HT-29 (cell line): ENCODE measurements around the gene LENG9. TPM values are rescaled to one million over a fixed set of nuclear protein-coding genes. Genes with fewer than 3 reads are reported as not detected.
"Not testable (repeated sequence)": the region's sequence is repeated elsewhere in the genome, so short reads cannot be mapped to it uniquely, and the experiment has no call there.

Experiments used
- DNase-seq: peaks from one replicate; pipeline ENCODE4 v3.0.0-alpha.2; 2015; ENCODE audit warnings: low spot score
- total RNA-seq: library from RNA; depleted of rRNA; stranded (reverse); fragments of >200 nt; shearing (Covaris generic); gene quantifications from 2 replicates; pipeline ENCODE4 v1.2.3, GENCODE V29; 2014; rRNA removed

The LENG9 gene
- 40.2 and 46.4 TPM in 2 replicates for total RNA-seq

- peak; percentile 100 for DNase-seq
These were observed at the start of gene LENG9 for GRCh38 chr19:54463531-54464043. LENG9 (minus strand) TSS chr19:54463778; CDS start chr19:54463526, 252 bp downstream.

GRCh38 chr19:54509200-54509940, 45.8 kb upstream of the LENG9 start:
- DNase-seq: not testable (repeated sequence)

GRCh38 chr19:54508487-54508886, 44.9 kb upstream of the LENG9 start:
- not testable (repeated sequence) for DNase-seq

GRCh38 chr19:54507824-54508223, 44.2 kb upstream of the LENG9 start:
- DNase-seq: no peak

GRCh38 chr19:54507038-54507717, 43.6 kb upstream of the LENG9 start:
- not testable (repeated sequence) for DNase-seq

- DNase-seq: no peak
These were observed 42.5 kb upstream of the LENG9 start for GRCh38 chr19:54506079-54506478.

- not testable (repeated sequence) for DNase-seq
These were observed 42.0 kb upstream of the LENG9 start for GRCh38 chr19:54505542-54505941.

GRCh38 chr19:54502518-54503048, 39.0 kb upstream of the LENG9 start, which contains the start of gene LAIR2:
LAIR2 (plus strand) TSS chr19:54502831; CDS start chr19:54502919, 88 bp downstream.
- no peak for DNase-seq

GRCh38 chr19:54498451-54498772, 34.8 kb upstream of the LENG9 start:
- not testable (repeated sequence) for DNase-seq

GRCh38 chr19:54497747-54498450, 34.3 kb upstream of the LENG9 start:
- not testable (repeated sequence) for DNase-seq

- DNase-seq: not testable (repeated sequence)
These were observed 31.7 kb upstream of the LENG9 start for GRCh38 chr19:54495284-54495683.

- no peak for DNase-seq
These were observed 30.5 kb upstream of the LENG9 start for GRCh38 chr19:54493967-54494585.

- DNase-seq: not testable (repeated sequence)
These were observed 29.5 kb upstream of the LENG9 start for GRCh38 chr19:54493056-54493455.

GRCh38 chr19:54492568-54492967, 29.0 kb upstream of the LENG9 start:
- no peak for DNase-seq

- no peak for DNase-seq
These were observed 26.2 kb upstream of the LENG9 start for GRCh38 chr19:54489766-54490165.

GRCh38 chr19:54489341-54489740, 25.8 kb upstream of the LENG9 start:
- DNase-seq: no peak

GRCh38 chr19:54485851-54486250, 22.3 kb upstream of the LENG9 start:
- no peak for DNase-seq

- DNase-seq: no peak
These were observed 20.9 kb upstream of the LENG9 start for GRCh38 chr19:54484451-54484850.

- DNase-seq: no peak
These were observed 19.3 kb upstream of the LENG9 start for GRCh38 chr19:54482889-54483288.

- DNase-seq: peak; percentile 86
These were observed 17.9 kb upstream of the LENG9 start for GRCh38 chr19:54481326-54481930.

- DNase-seq: no peak
These were observed 16.5 kb upstream of the LENG9 start for GRCh38 chr19:54480051-54480450.
